Nephron (organoid): ENCODE data around the gene KCNJ16.
A peak's percentile ranks its signal among the peaks of the same experiment; 100 is the strongest.

Experiments used
- H3K27ac Mint-ChIP-seq, 3 experiments: 2 replicates each; pipeline ENCODE4 v1.8.0; 2020; ENCODE audit warnings: mixed read lengths in 3 of 3, mild to moderate bottlenecking in 2 of 3, moderate library complexity in 1 of 3
- H3K27me3 Mint-ChIP-seq: 2 replicates; pipeline ENCODE4 v1.8.0; 2021; ENCODE audit warnings: low read depth, mild to moderate bottlenecking, moderate library complexity, mixed read lengths
- H3K36me3 Mint-ChIP-seq: 2 replicates; pipeline ENCODE4 v1.8.0; 2020; ENCODE audit warnings: low read depth, mixed read lengths
- H3K4me1 Mint-ChIP-seq: 2 replicates; pipeline ENCODE4 v1.8.0; 2020; ENCODE audit warnings: mixed read lengths
- H3K4me3 Mint-ChIP-seq, 3 experiments: 2 replicates each; pipeline ENCODE4 v1.8.0; 2020; ENCODE audit warnings: mild to moderate bottlenecking in 3 of 3, mixed read lengths in 3 of 3, moderate library complexity in 2 of 3
- H3K9me3 Mint-ChIP-seq: 2 replicates; pipeline ENCODE4 v1.8.0; 2020; ENCODE audit warnings: mixed read lengths
- CTCF ChIP-seq, 3 experiments: fragments of 200-600 bp; sonication (generic); IDR thresholded peaks; one replicate each; pipeline ENCODE4 v1.5.0; 2021; ENCODE audit warnings: antibody characterized with exemption in 3 of 3; ENCODE audit not compliant: unreplicated experiment in 3 of 3

The KCNJ16 gene

GRCh38 chr17:70074956-70075355, at the start of gene KCNJ16:
TSS of gene KCNJ16 (plus strand) at chr17:70075225. CDS start at chr17:70132088, 56,863 bp downstream.
- TF ChIP-seq CTCF (IDR thresholded peaks at IDR 0.05; ENCODE audit: unreplicated experiment in 3 of 3), result no peak
- Mint-ChIP-seq H3K36me3 (peaks cover 5% of the 10 kb centered on the region), H3K9me3 (no peaks in the 10 kb centered on the region), H3K4me3 (peak within 1 kb of the TSS; percentile 73 to 80 (median 77)), H3K27me3 (no peaks in the 10 kb centered on the region), H3K4me1 (peaks cover 62% of the 10 kb centered on the region), H3K27ac (peak within 1 kb of the TSS; percentile 83 to 94 (median 93))

- H3K4me3 Mint-ChIP-seq, result no peak overlapping the region
- H3K27me3 Mint-ChIP-seq, result no peaks in the 10 kb centered on the region
- peaks cover 21% of the 10 kb centered on the region for H3K4me1 Mint-ChIP-seq
- H3K36me3 Mint-ChIP-seq, result no peaks in the 10 kb centered on the region
- TF ChIP-seq CTCF (IDR thresholded peaks at IDR 0.05; ENCODE audit: unreplicated experiment in 3 of 3), result no peak
- H3K27ac Mint-ChIP-seq, result peak overlapping the region in 1 of 3 experiments; percentile 43
- H3K9me3 Mint-ChIP-seq, result peaks cover 13% of the 10 kb centered on the region
These were observed 46.6 kb upstream of the KCNJ16 start for GRCh38 chr17:70028397-70028796.

- no peak for TF ChIP-seq CTCF (IDR thresholded peaks at IDR 0.05; ENCODE audit: unreplicated experiment in 3 of 3)
These were observed 45.9 kb upstream of the KCNJ16 start for GRCh38 chr17:70028978-70029767.

GRCh38 chr17:70030371-70030770, 44.7 kb upstream of the KCNJ16 start:
- Mint-ChIP-seq H3K27ac (peak overlapping the region in 1 of 3 experiments; percentile 6), H3K27me3 (no peaks in the 10 kb centered on the region), H3K4me1 (peaks cover 21% of the 10 kb centered on the region), H3K36me3 (no peaks in the 10 kb centered on the region), H3K4me3 (no peak overlapping the region), H3K9me3 (peaks cover 13% of the 10 kb centered on the region)
- TF ChIP-seq CTCF (IDR thresholded peaks at IDR 0.05; ENCODE audit: unreplicated experiment in 3 of 3), result no peak

More at GRCh38 chr17:70028978-70029767, 45.9 kb upstream of the KCNJ16 start:
- peak overlapping the region in 1 of 3 experiments; percentile 43 for H3K27ac Mint-ChIP-seq
- H3K9me3 Mint-ChIP-seq, result peaks cover 13% of the 10 kb centered on the region
- H3K4me3 Mint-ChIP-seq, result no peak overlapping the region
- no peaks in the 10 kb centered on the region for H3K27me3 Mint-ChIP-seq
- no peaks in the 10 kb centered on the region for H3K36me3 Mint-ChIP-seq
- H3K4me1 Mint-ChIP-seq, result peaks cover 21% of the 10 kb centered on the region

- Mint-ChIP-seq H3K27me3 (no peaks in the 10 kb centered on the region), H3K4me3 (no peak overlapping the region), H3K27ac (no peak overlapping the region), H3K4me1 (peaks cover 21% of the 10 kb centered on the region), H3K36me3 (no peaks in the 10 kb centered on the region), H3K9me3 (peaks cover 5% of the 10 kb centered on the region)
- TF ChIP-seq CTCF (IDR thresholded peaks at IDR 0.05; ENCODE audit: unreplicated experiment in 3 of 3), result no peak
These were observed 43.7 kb upstream of the KCNJ16 start for GRCh38 chr17:70031341-70031740.

GRCh38 chr17:70033165-70033564, 41.9 kb upstream of the KCNJ16 start:
- peaks cover 5% of the 10 kb centered on the region for H3K9me3 Mint-ChIP-seq
- no peak for TF ChIP-seq CTCF (IDR thresholded peaks at IDR 0.05; ENCODE audit: unreplicated experiment in 3 of 3)
- H3K4me1 Mint-ChIP-seq, result peaks cover 20% of the 10 kb centered on the region
- H3K36me3 Mint-ChIP-seq, result no peaks in the 10 kb centered on the region
- H3K4me3 Mint-ChIP-seq, result no peak overlapping the region
- no peak overlapping the region for H3K27ac Mint-ChIP-seq
- H3K27me3 Mint-ChIP-seq, result no peaks in the 10 kb centered on the region
